Neural cell (in vitro differentiated cells): ENCODE measurements around the gene ADPRH. TPM values are rescaled to one million over a fixed set of nuclear protein-coding genes. Genes with fewer than 3 reads are reported as not detected.

Source experiments
- H2AFZ ChIP-seq: fragments of 200-600, 300-800 bp; sonication (generic), shearing (Covaris generic); 2 replicates; pipeline ENCODE4 v1.6.0; 2014; ENCODE audit warnings: low read depth, mild to moderate bottlenecking, antibody characterized with exemption, low read length, moderate library complexity
- H3F3A ChIP-seq: fragments of 200-600 bp; shearing (Covaris generic); 2 replicates; pipeline ENCODE4 v1.6.1; 2016; ENCODE audit warnings: mild to moderate bottlenecking, moderate library complexity, mixed read lengths, antibody characterized with exemption, low read length; ENCODE audit not compliant: insufficient read depth, poor library complexity, severe bottlenecking
- H3K27ac ChIP-seq: fragments of 200-600, 300-800 bp; sonication (generic), shearing (Covaris generic); 2 replicates; pipeline ENCODE4 v1.5.1; 2014; ENCODE audit warnings: mild to moderate bottlenecking, low read length, moderate library complexity
- H3K27me3 ChIP-seq: fragments of 300-800, 200-600 bp; sonication (generic), shearing (Covaris generic); 2 replicates; pipeline ENCODE4 v1.6.0; 2014; ENCODE audit warnings: mild to moderate bottlenecking, low read depth, low read length, moderate library complexity; ENCODE audit not compliant: insufficient read depth
- H3K36me3 ChIP-seq: fragments of 300-800, 200-600 bp; sonication (generic), shearing (Covaris generic); 2 replicates; pipeline ENCODE4 v1.5.1; 2014; ENCODE audit warnings: mild to moderate bottlenecking, antibody characterized with exemption, low read length, moderate library complexity; ENCODE audit not compliant: insufficient read depth
- H3K4me2 ChIP-seq: fragments of 300-800, 200-600 bp; sonication (generic), shearing (Covaris generic); 2 replicates; pipeline ENCODE4 v1.6.0; 2014; ENCODE audit warnings: mild to moderate bottlenecking, low read length
- H3K4me3 ChIP-seq: fragments of 300-800, 200-600 bp; sonication (generic), shearing (Covaris generic); 2 replicates; pipeline ENCODE4 v1.5.1; 2014; ENCODE audit warnings: mild to moderate bottlenecking, low read length, moderate library complexity
- H3K79me2 ChIP-seq: fragments of 200-600 bp; shearing (Covaris generic); replicated peaks from 2 replicates; pipeline ENCODE4 v1.6.0; 2014; ENCODE audit warnings: mild to moderate bottlenecking, low read length, moderate library complexity; ENCODE audit not compliant: insufficient read depth
- H3K9ac ChIP-seq: fragments of 300-800, 200-600 bp; sonication (generic), shearing (Covaris generic); 2 replicates; pipeline ENCODE4 v1.6.1; 2016; ENCODE audit warnings: mild to moderate bottlenecking, low read length, mixed read lengths
- H3K9me2 ChIP-seq: fragments of 200-600 bp; shearing (Covaris generic); 2 replicates; pipeline ENCODE4 v1.6.1; 2016; ENCODE audit warnings: mild to moderate bottlenecking, low read length, mixed read lengths; ENCODE audit not compliant: insufficient read depth
- H3K9me3 ChIP-seq: fragments of 200-600, 300-800 bp; sonication (generic), shearing (Covaris generic); 2 replicates; pipeline ENCODE4 v1.6.1; 2016; ENCODE audit warnings: mild to moderate bottlenecking, mixed run types, low read length, moderate library complexity, mixed read lengths
- H4K20me1 ChIP-seq: fragments of 200-600 bp; shearing (Covaris generic); 2 replicates; pipeline ENCODE4 v1.6.1; 2016; ENCODE audit warnings: mild to moderate bottlenecking, mixed run types; ENCODE audit not compliant: insufficient read depth
- EZH2 ChIP-seq: fragments of 200-600, 300-800 bp; shearing (Covaris generic), sonication (generic); IDR thresholded peaks from 2 replicates; pipeline ENCODE4 v1.6.1; 2014; ENCODE audit warnings: antibody characterized with exemption, low read length, borderline replicate concordance, mild to moderate bottlenecking; ENCODE audit not compliant: insufficient read depth, poor library complexity, severe bottlenecking
- MXI1 ChIP-seq: fragments of 450-650 bp; conservative IDR thresholded peaks from 2 replicates; pipeline ENCODE4 v1.6.1; 2014; ENCODE audit warnings: antibody characterized with exemption, mild to moderate bottlenecking; ENCODE audit not compliant: poor library complexity, severe bottlenecking
- POLR2AphosphoS5 ChIP-seq: IDR thresholded peaks from 2 replicates; pipeline ENCODE4 v1.6.1; 2012
- RAD21 ChIP-seq: fragments of 450-650 bp; conservative IDR thresholded peaks from 2 replicates; pipeline ENCODE4 v1.6.1; 2014; ENCODE audit warnings: antibody characterized with exemption, mild to moderate bottlenecking, moderate library complexity
- SMC3 ChIP-seq: fragments of 450-650 bp; conservative IDR thresholded peaks from 2 replicates; pipeline ENCODE4 v1.6.1; 2014; ENCODE audit warnings: antibody characterized with exemption, mild to moderate bottlenecking, moderate library complexity; ENCODE audit not compliant: poor library complexity
- TAF1 ChIP-seq: IDR thresholded peaks from 2 replicates; pipeline ENCODE4 v1.6.1; 2012; ENCODE audit warnings: low read depth
- polyA plus RNA-seq: library from polyadenylated mRNA; depleted of rRNA; stranded (reverse); fragments of >200 nt; gene quantifications from 2 replicates; pipeline ENCODE4 v1.2.3, GENCODE V29; 2014
- TF ChIP-seq, protein P1 (sequence below): fragments of 450-650 bp; IDR thresholded peaks from 2 replicates; pipeline ENCODE4 v1.5.1; 2014; ENCODE audit warnings: antibody characterized with exemption, mild to moderate bottlenecking, moderate library complexity; ENCODE audit not compliant: poor library complexity, severe bottlenecking
- TF ChIP-seq, protein P2 (sequence below): IDR thresholded peaks from 2 replicates; pipeline ENCODE4 v1.6.1; 2012; ENCODE audit warnings: borderline replicate concordance

The ADPRH gene
- polyA plus RNA-seq, 1 donor from 2014 or later: 0.07 TPM

GRCh38 chr3:119619094-119619493, 39.8 kb downstream of the ADPRH start:
- Histone ChIP-seq H4K20me1 (no peaks in the 10 kb centered on the region), H3K27ac (no peak overlapping the region), H3K9ac (no peak overlapping the region), H3K27me3 (no peaks in the 10 kb centered on the region), H3K4me3 (no peak overlapping the region), H3K9me2 (no peaks in the 10 kb centered on the region), H2AFZ (no peak overlapping the region), H3K79me2 (no peaks in the 10 kb centered on the region), H3K9me3 (no peaks in the 10 kb centered on the region), H3K4me2 (no peak overlapping the region), H3K36me3 (no peaks in the 10 kb centered on the region), H3F3A (no peaks in the 10 kb centered on the region)
- TF ChIP-seq, protein P1, sequence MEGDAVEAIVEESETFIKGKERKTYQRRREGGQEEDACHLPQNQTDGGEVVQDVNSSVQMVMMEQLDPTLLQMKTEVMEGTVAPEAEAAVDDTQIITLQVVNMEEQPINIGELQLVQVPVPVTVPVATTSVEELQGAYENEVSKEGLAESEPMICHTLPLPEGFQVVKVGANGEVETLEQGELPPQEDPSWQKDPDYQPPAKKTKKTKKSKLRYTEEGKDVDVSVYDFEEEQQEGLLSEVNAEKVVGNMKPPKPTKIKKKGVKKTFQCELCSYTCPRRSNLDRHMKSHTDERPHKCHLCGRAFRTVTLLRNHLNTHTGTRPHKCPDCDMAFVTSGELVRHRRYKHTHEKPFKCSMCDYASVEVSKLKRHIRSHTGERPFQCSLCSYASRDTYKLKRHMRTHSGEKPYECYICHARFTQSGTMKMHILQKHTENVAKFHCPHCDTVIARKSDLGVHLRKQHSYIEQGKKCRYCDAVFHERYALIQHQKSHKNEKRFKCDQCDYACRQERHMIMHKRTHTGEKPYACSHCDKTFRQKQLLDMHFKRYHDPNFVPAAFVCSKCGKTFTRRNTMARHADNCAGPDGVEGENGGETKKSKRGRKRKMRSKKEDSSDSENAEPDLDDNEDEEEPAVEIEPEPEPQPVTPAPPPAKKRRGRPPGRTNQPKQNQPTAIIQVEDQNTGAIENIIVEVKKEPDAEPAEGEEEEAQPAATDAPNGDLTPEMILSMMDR: no peak
- TF ChIP-seq TAF1 (no peak), RAD21 (no peak), MXI1 (no peak), SMC3 (no peak), EZH2 (no peak)
- TF ChIP-seq, protein P2, sequence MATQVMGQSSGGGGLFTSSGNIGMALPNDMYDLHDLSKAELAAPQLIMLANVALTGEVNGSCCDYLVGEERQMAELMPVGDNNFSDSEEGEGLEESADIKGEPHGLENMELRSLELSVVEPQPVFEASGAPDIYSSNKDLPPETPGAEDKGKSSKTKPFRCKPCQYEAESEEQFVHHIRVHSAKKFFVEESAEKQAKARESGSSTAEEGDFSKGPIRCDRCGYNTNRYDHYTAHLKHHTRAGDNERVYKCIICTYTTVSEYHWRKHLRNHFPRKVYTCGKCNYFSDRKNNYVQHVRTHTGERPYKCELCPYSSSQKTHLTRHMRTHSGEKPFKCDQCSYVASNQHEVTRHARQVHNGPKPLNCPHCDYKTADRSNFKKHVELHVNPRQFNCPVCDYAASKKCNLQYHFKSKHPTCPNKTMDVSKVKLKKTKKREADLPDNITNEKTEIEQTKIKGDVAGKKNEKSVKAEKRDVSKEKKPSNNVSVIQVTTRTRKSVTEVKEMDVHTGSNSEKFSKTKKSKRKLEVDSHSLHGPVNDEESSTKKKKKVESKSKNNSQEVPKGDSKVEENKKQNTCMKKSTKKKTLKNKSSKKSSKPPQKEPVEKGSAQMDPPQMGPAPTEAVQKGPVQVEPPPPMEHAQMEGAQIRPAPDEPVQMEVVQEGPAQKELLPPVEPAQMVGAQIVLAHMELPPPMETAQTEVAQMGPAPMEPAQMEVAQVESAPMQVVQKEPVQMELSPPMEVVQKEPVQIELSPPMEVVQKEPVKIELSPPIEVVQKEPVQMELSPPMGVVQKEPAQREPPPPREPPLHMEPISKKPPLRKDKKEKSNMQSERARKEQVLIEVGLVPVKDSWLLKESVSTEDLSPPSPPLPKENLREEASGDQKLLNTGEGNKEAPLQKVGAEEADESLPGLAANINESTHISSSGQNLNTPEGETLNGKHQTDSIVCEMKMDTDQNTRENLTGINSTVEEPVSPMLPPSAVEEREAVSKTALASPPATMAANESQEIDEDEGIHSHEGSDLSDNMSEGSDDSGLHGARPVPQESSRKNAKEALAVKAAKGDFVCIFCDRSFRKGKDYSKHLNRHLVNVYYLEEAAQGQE: no peak

- H3K4me2 ChIP-seq: no peak overlapping the region
- no peak overlapping the region for H3K27ac ChIP-seq
- H3K9me3 ChIP-seq: no peaks in the 10 kb centered on the region
- H3F3A ChIP-seq: no peaks in the 10 kb centered on the region
- TF ChIP-seq EZH2 (no peak), TAF1 (no peak), SMC3 (no peak), MXI1 (no peak), POLR2AphosphoS5 (no peak)
- no peak overlapping the region for H2AFZ ChIP-seq
- H4K20me1 ChIP-seq: no peaks in the 10 kb centered on the region
- H3K27me3 ChIP-seq: no peaks in the 10 kb centered on the region
- H3K79me2 ChIP-seq: no peaks in the 10 kb centered on the region
- H3K36me3 ChIP-seq: no peaks in the 10 kb centered on the region
- no peak overlapping the region for H3K9ac ChIP-seq
- H3K9me2 ChIP-seq: no peaks in the 10 kb centered on the region
- H3K4me3 ChIP-seq: no peak overlapping the region
These were observed 41.6 kb downstream of the ADPRH start for GRCh38 chr3:119620899-119621298.

DNA sequence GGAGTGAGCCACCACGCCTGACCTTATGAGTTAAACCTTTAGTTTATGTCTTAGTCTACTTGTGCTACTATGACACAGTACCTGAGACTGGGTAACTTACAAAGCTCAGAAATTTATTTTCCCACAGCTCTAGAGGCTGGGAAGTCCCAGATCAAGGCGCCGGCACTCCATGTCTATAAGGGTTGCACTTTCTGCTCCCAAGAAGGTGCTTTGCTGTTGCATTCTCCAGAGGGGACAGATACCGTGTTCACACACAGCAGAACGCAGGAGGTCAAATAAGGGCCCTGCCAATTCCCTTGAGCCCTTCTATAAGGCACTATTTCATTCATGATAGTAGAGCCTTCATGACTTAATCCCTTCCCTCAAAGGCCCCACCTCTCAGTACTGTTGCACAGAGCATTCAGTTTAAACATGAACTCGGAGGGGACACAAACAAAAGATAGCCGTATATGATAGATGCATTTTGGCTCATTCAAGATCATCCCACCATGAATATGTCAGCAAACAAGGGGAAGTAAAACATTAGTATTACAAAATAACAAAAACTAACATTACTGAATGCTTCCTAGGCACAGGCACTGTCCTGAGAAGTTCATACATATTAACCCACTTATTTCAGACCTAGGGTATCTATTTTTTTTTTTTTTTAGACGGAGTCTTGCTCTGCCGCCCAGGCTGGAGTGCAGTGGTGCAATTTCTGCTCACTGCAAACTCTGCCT, 44.9 kb downstream of the ADPRH start:
- Histone ChIP-seq H2AFZ (no peak overlapping the region), H3K4me2 (no peak overlapping the region), H3K27me3 (no peaks in the 10 kb centered on the region), H3K9ac (no peak overlapping the region), H3K4me3 (no peak overlapping the region), H3F3A (no peaks in the 10 kb centered on the region), H4K20me1 (no peaks in the 10 kb centered on the region), H3K9me3 (no peaks in the 10 kb centered on the region), H3K27ac (no peak overlapping the region), H3K79me2 (no peaks in the 10 kb centered on the region), H3K36me3 (no peaks in the 10 kb centered on the region), H3K9me2 (no peaks in the 10 kb centered on the region)
- TF ChIP-seq EZH2: no peak
